Neural cell (in vitro differentiated cells): ENCODE results near the gene ITPR3. TPM values are rescaled to one million over a fixed set of nuclear protein-coding genes. Genes with fewer than 3 reads are reported as not detected.

Experiments used
- H2AFZ ChIP-seq: fragments of 200-600, 300-800 bp; sonication (generic), shearing (Covaris generic); 2 replicates; pipeline ENCODE4 v1.6.0; 2014; ENCODE audit warnings: low read depth, mild to moderate bottlenecking, antibody characterized with exemption, low read length, moderate library complexity
- H3F3A ChIP-seq: fragments of 200-600 bp; shearing (Covaris generic); 2 replicates; pipeline ENCODE4 v1.6.1; 2016; ENCODE audit warnings: mild to moderate bottlenecking, moderate library complexity, mixed read lengths, antibody characterized with exemption, low read length; ENCODE audit not compliant: insufficient read depth, poor library complexity, severe bottlenecking
- H3K27ac ChIP-seq: fragments of 200-600, 300-800 bp; sonication (generic), shearing (Covaris generic); 2 replicates; pipeline ENCODE4 v1.5.1; 2014; ENCODE audit warnings: mild to moderate bottlenecking, low read length, moderate library complexity
- H3K27me3 ChIP-seq: fragments of 300-800, 200-600 bp; sonication (generic), shearing (Covaris generic); 2 replicates; pipeline ENCODE4 v1.6.0; 2014; ENCODE audit warnings: mild to moderate bottlenecking, low read depth, low read length, moderate library complexity; ENCODE audit not compliant: insufficient read depth
- H3K36me3 ChIP-seq: fragments of 300-800, 200-600 bp; sonication (generic), shearing (Covaris generic); 2 replicates; pipeline ENCODE4 v1.5.1; 2014; ENCODE audit warnings: mild to moderate bottlenecking, antibody characterized with exemption, low read length, moderate library complexity; ENCODE audit not compliant: insufficient read depth
- H3K4me2 ChIP-seq: fragments of 300-800, 200-600 bp; sonication (generic), shearing (Covaris generic); 2 replicates; pipeline ENCODE4 v1.6.0; 2014; ENCODE audit warnings: mild to moderate bottlenecking, low read length
- H3K4me3 ChIP-seq: fragments of 300-800, 200-600 bp; sonication (generic), shearing (Covaris generic); 2 replicates; pipeline ENCODE4 v1.5.1; 2014; ENCODE audit warnings: mild to moderate bottlenecking, low read length, moderate library complexity
- H3K79me2 ChIP-seq: fragments of 200-600 bp; shearing (Covaris generic); replicated peaks from 2 replicates; pipeline ENCODE4 v1.6.0; 2014; ENCODE audit warnings: mild to moderate bottlenecking, low read length, moderate library complexity; ENCODE audit not compliant: insufficient read depth
- H3K9ac ChIP-seq: fragments of 300-800, 200-600 bp; sonication (generic), shearing (Covaris generic); 2 replicates; pipeline ENCODE4 v1.6.1; 2016; ENCODE audit warnings: mild to moderate bottlenecking, low read length, mixed read lengths
- H3K9me2 ChIP-seq: fragments of 200-600 bp; shearing (Covaris generic); 2 replicates; pipeline ENCODE4 v1.6.1; 2016; ENCODE audit warnings: mild to moderate bottlenecking, low read length, mixed read lengths; ENCODE audit not compliant: insufficient read depth
- H3K9me3 ChIP-seq: fragments of 200-600, 300-800 bp; sonication (generic), shearing (Covaris generic); 2 replicates; pipeline ENCODE4 v1.6.1; 2016; ENCODE audit warnings: mild to moderate bottlenecking, mixed run types, low read length, moderate library complexity, mixed read lengths
- H4K20me1 ChIP-seq: fragments of 200-600 bp; shearing (Covaris generic); 2 replicates; pipeline ENCODE4 v1.6.1; 2016; ENCODE audit warnings: mild to moderate bottlenecking, mixed run types; ENCODE audit not compliant: insufficient read depth
- CTCF ChIP-seq: fragments of 450-650 bp; IDR thresholded peaks from 2 replicates; pipeline ENCODE4 v1.5.1; 2014; ENCODE audit warnings: antibody characterized with exemption, mild to moderate bottlenecking, moderate library complexity; ENCODE audit not compliant: poor library complexity, severe bottlenecking
- EP300 ChIP-seq: fragments of 450-650 bp; conservative IDR thresholded peaks from 2 replicates; pipeline ENCODE4 v1.6.1; 2014; ENCODE audit warnings: antibody characterized with exemption, mild to moderate bottlenecking, moderate library complexity; ENCODE audit not compliant: poor library complexity, severe bottlenecking
- EZH2 ChIP-seq: fragments of 200-600, 300-800 bp; shearing (Covaris generic), sonication (generic); IDR thresholded peaks from 2 replicates; pipeline ENCODE4 v1.6.1; 2014; ENCODE audit warnings: antibody characterized with exemption, low read length, borderline replicate concordance, mild to moderate bottlenecking; ENCODE audit not compliant: insufficient read depth, poor library complexity, severe bottlenecking
- MXI1 ChIP-seq: fragments of 450-650 bp; conservative IDR thresholded peaks from 2 replicates; pipeline ENCODE4 v1.6.1; 2014; ENCODE audit warnings: antibody characterized with exemption, mild to moderate bottlenecking; ENCODE audit not compliant: poor library complexity, severe bottlenecking
- POLR2AphosphoS5 ChIP-seq: IDR thresholded peaks from 2 replicates; pipeline ENCODE4 v1.6.1; 2012
- RAD21 ChIP-seq: fragments of 450-650 bp; conservative IDR thresholded peaks from 2 replicates; pipeline ENCODE4 v1.6.1; 2014; ENCODE audit warnings: antibody characterized with exemption, mild to moderate bottlenecking, moderate library complexity
- SMC3 ChIP-seq: fragments of 450-650 bp; conservative IDR thresholded peaks from 2 replicates; pipeline ENCODE4 v1.6.1; 2014; ENCODE audit warnings: antibody characterized with exemption, mild to moderate bottlenecking, moderate library complexity; ENCODE audit not compliant: poor library complexity
- TAF1 ChIP-seq: IDR thresholded peaks from 2 replicates; pipeline ENCODE4 v1.6.1; 2012; ENCODE audit warnings: low read depth
- polyA plus RNA-seq: library from polyadenylated mRNA; depleted of rRNA; stranded (reverse); fragments of >200 nt; gene quantifications from 2 replicates; pipeline ENCODE4 v1.2.3, GENCODE V29; 2014
- TF ChIP-seq, protein P1 (sequence below): IDR thresholded peaks from 2 replicates; pipeline ENCODE4 v1.6.1; 2012; ENCODE audit warnings: borderline replicate concordance

Gene ITPR3
- polyA plus RNA-seq, 1 donor from 2014 or later, result 0.11 TPM

GRCh38 chr6:33577106-33577535 is 44.0 kb upstream of the ITPR3 start:
- H3K4me2 ChIP-seq, result no peak overlapping the region
- no peaks in the 10 kb centered on the region for H3F3A ChIP-seq
- no peak overlapping the region for H3K27ac ChIP-seq
- TF ChIP-seq, protein P1, sequence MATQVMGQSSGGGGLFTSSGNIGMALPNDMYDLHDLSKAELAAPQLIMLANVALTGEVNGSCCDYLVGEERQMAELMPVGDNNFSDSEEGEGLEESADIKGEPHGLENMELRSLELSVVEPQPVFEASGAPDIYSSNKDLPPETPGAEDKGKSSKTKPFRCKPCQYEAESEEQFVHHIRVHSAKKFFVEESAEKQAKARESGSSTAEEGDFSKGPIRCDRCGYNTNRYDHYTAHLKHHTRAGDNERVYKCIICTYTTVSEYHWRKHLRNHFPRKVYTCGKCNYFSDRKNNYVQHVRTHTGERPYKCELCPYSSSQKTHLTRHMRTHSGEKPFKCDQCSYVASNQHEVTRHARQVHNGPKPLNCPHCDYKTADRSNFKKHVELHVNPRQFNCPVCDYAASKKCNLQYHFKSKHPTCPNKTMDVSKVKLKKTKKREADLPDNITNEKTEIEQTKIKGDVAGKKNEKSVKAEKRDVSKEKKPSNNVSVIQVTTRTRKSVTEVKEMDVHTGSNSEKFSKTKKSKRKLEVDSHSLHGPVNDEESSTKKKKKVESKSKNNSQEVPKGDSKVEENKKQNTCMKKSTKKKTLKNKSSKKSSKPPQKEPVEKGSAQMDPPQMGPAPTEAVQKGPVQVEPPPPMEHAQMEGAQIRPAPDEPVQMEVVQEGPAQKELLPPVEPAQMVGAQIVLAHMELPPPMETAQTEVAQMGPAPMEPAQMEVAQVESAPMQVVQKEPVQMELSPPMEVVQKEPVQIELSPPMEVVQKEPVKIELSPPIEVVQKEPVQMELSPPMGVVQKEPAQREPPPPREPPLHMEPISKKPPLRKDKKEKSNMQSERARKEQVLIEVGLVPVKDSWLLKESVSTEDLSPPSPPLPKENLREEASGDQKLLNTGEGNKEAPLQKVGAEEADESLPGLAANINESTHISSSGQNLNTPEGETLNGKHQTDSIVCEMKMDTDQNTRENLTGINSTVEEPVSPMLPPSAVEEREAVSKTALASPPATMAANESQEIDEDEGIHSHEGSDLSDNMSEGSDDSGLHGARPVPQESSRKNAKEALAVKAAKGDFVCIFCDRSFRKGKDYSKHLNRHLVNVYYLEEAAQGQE, result no peak
- TF ChIP-seq TAF1 (no peak), RAD21 (no peak), MXI1 (no peak), POLR2AphosphoS5 (no peak), EP300 (no peak), EZH2 (no peak), SMC3 (no peak), CTCF (no peak)
- H3K9ac ChIP-seq, result no peak overlapping the region
- no peaks in the 10 kb centered on the region for H3K36me3 ChIP-seq
- H3K9me3 ChIP-seq, result no peaks in the 10 kb centered on the region
- H3K4me3 ChIP-seq, result no peak overlapping the region
- H3K79me2 ChIP-seq, result peaks cover 15% of the 10 kb centered on the region
- H3K9me2 ChIP-seq, result no peaks in the 10 kb centered on the region
- H3K27me3 ChIP-seq, result no peaks in the 10 kb centered on the region
- H2AFZ ChIP-seq, result no peak overlapping the region
- no peaks in the 10 kb centered on the region for H4K20me1 ChIP-seq

- Histone ChIP-seq H3K27me3 (no peaks in the 10 kb centered on the region), H3F3A (no peaks in the 10 kb centered on the region), H3K9me3 (no peaks in the 10 kb centered on the region), H3K9me2 (no peaks in the 10 kb centered on the region), H4K20me1 (no peaks in the 10 kb centered on the region), H3K27ac (no peak overlapping the region), H3K4me2 (no peak overlapping the region), H2AFZ (no peak overlapping the region), H3K36me3 (no peaks in the 10 kb centered on the region), H3K4me3 (no peak overlapping the region), H3K9ac (no peak overlapping the region), H3K79me2 (peaks cover 15% of the 10 kb centered on the region)
- TF ChIP-seq TAF1 (no peak), MXI1 (no peak), POLR2AphosphoS5 (no peak), RAD21 (no peak), SMC3 (no peak), EP300 (no peak), CTCF (no peak), EZH2 (no peak)
- TF ChIP-seq, protein P1, result no peak
Observed at GRCh38 chr6:33577718-33578117, 43.4 kb upstream of the ITPR3 start.
